ENCODE results near the gene KANTR. TPM values are rescaled to one million over a fixed set of nuclear protein-coding genes. Genes with fewer than 3 reads are reported as not detected.

The KANTR gene
- total and polyA plus RNA-seq, 9 of the 15 experiments (the other 6 are each of a cell fraction or from before 2014, with no cell fraction given) = 1.0 to 5.7 (median 3.4) TPM

DNA sequence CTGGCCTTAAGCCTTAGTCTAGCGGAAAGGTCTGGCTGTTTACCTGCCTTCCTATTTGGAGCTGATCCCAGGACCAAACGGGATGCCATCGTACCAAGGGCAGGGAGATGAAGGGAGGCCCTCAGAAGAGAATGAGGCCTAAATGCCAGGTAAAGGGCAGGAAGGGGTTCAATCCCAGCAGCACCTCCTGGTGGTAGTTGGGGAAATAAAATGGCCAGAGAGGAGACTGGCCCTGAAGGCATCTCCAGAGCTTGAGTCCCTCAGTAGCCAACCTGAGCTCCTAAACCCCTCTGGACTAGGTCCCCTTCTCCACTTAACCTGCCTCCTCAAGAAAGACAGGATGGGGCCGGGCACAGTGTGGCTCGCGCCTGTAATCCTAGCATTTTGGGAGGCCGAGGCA is 77.4 kb downstream of the KANTR start:
- Histone ChIP-seq H3K4me2 (ENCODE audit: insufficient read depth, low read length) (no peak overlapping the region), H3K27me3 (ENCODE audit: control insufficient read depth in 2 of 2, insufficient read depth in 2 of 2, low read length in 2 of 2) (no peaks in the 10 kb centered on the region), H3K79me2 (ENCODE audit: control insufficient read depth, insufficient read depth, low read length) (no peaks in the 10 kb centered on the region), H3K4me1 (replicated peaks in 1 of 2; ENCODE audit: control insufficient read depth in 2 of 2, insufficient read depth in 2 of 2, low read length in 2 of 2) (no peaks in the 10 kb centered on the region), H2AFZ (ENCODE audit: low read depth, low read length) (no peak overlapping the region), H3K9ac (ENCODE audit: insufficient read depth in 1 of 2, low read depth in 2 of 2, low read length in 2 of 2) (no peak overlapping the region), H3K36me3 (ENCODE audit: control insufficient read depth, insufficient read depth, low read length) (no peaks in the 10 kb centered on the region), H4K20me1 (replicated peaks; ENCODE audit: control insufficient read depth, insufficient read depth, low read length) (no peaks in the 10 kb centered on the region), H3K9me1 (ENCODE audit: control insufficient read depth, insufficient read depth, low read length) (no peaks in the 10 kb centered on the region), H3K9me3 (replicated peaks; ENCODE audit: control insufficient read depth, insufficient read depth, low read depth, low read length) (no peaks in the 10 kb centered on the region), H3K27ac (ENCODE audit: extremely low read depth, low read depth, low read length) (no peak overlapping the region), H3K4me3 (no peak overlapping the region)
- in situ Hi-C loops (cut with MboI) (no loop called here), intact Hi-C loops (cut with micrococcal nuclease) (no loop called here)
- BruUV-seq (replicated peaks) = no TSS peak
- DNase-seq (ENCODE audit: extremely low read depth in 1 of 4, low spot score in 3 of 4) (peak in 1 of 4 experiments; percentile 19), ATAC-seq (peak; percentile 56; the same call in 2 of the 3 replicates), FAIRE-seq (no peak)
- ChIA-PET POLR2A (no interaction called here), CTCF (ENCODE audit: low intra/inter-chr PET ratio) (no interaction called here)
- TF ChIP-seq ATF7 (IDR thresholded peaks at IDR 0.05) = no peak
- TF ChIP-seq, protein P1, sequence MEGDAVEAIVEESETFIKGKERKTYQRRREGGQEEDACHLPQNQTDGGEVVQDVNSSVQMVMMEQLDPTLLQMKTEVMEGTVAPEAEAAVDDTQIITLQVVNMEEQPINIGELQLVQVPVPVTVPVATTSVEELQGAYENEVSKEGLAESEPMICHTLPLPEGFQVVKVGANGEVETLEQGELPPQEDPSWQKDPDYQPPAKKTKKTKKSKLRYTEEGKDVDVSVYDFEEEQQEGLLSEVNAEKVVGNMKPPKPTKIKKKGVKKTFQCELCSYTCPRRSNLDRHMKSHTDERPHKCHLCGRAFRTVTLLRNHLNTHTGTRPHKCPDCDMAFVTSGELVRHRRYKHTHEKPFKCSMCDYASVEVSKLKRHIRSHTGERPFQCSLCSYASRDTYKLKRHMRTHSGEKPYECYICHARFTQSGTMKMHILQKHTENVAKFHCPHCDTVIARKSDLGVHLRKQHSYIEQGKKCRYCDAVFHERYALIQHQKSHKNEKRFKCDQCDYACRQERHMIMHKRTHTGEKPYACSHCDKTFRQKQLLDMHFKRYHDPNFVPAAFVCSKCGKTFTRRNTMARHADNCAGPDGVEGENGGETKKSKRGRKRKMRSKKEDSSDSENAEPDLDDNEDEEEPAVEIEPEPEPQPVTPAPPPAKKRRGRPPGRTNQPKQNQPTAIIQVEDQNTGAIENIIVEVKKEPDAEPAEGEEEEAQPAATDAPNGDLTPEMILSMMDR (IDR thresholded peaks at IDR 0.05 in 2 of 3, conservative IDR thresholded peaks at IDR 0.05 in 1 of 3; ENCODE audit: insufficient read depth in 2 of 3, low read depth in 1 of 3, low read length in 3 of 3) = peak; percentile 19 to 28 (median 21); a peak in 3 of 6 replicates
- 14% methylated on average over 3 of the region's 7 CpGs for WGBS (ENCODE audit: insufficient coverage, low coverage, missing lambda C conversion rate)

Small RNAs within 50 kb of the gene (small RNA-seq; reads per million reads assigned to genes)
- gene AL139396.1 (not detected), gene AL591212.2 (not detected)

Other genes starting within 250 kb of the KANTR start
- gene XAGE3, start 226.1 kb upstream of the KANTR start, total RNA-seq (2014; rRNA removed) = not detected in 2 replicates
- not detected in 2 replicates for gene XAGE3, start 226.1 kb upstream of the KANTR start, total RNA-seq (2014; rRNA removed; fragmentation: Illumina TruSeq; extraction: Trizol)
- gene XAGE3, start 226.1 kb upstream of the KANTR start, total RNA-seq (2015; rRNA removed; fragmentation: Illumina TruSeq; extraction: Trizol) = not detected in 2 replicates
- not detected in 2 replicates for gene XAGE3, start 226.1 kb upstream of the KANTR start, total RNA-seq (2021)
- gene XAGE3, start 226.1 kb upstream of the KANTR start, polyA plus RNA-seq (2011; rRNA removed) = not detected in 2 replicates
- not detected in 2 replicates for gene XAGE3, start 226.1 kb upstream of the KANTR start, polyA plus RNA-seq (2014; fragmentation: Illumina TruSeq; extraction: Trizol)
- gene XAGE3, start 226.1 kb upstream of the KANTR start, polyA plus RNA-seq (2014; fragmentation: Nextera tagmentation; extraction: Ambion mirVana) = under 1 TPM; 0.15 to 0.21 TPM
- not detected in 2 replicates for gene XAGE3, start 226.1 kb upstream of the KANTR start, polyA plus RNA-seq (2014; rRNA removed)
- gene FAM156B, start 196.8 kb upstream of the KANTR start, total RNA-seq (2014; rRNA removed) = 16.7 and 22.9 TPM in 2 replicates
- gene FAM156B, start 196.8 kb upstream of the KANTR start, total RNA-seq (2014; rRNA removed; fragmentation: Illumina TruSeq; extraction: Trizol) = 1.5 and 5.4 TPM in 2 replicates
- 8.6 and 12.3 TPM in 2 replicates for gene FAM156B, start 196.8 kb upstream of the KANTR start, total RNA-seq (2015; rRNA removed; fragmentation: Illumina TruSeq; extraction: Trizol)
- gene FAM156B, start 196.8 kb upstream of the KANTR start, total RNA-seq (2021) = 7.1 and 14.2 TPM in 2 replicates
- 19.4 and 20.6 TPM in 2 replicates for gene FAM156B, start 196.8 kb upstream of the KANTR start, polyA plus RNA-seq (2011; rRNA removed)
- 18.3 and 21.2 TPM in 2 replicates for gene FAM156B, start 196.8 kb upstream of the KANTR start, polyA plus RNA-seq (2014; fragmentation: Illumina TruSeq; extraction: Trizol)
- under 1 TPM; 0.24 to 0.45 TPM for gene FAM156B, start 196.8 kb upstream of the KANTR start, polyA plus RNA-seq (2014; fragmentation: Nextera tagmentation; extraction: Ambion mirVana)
- gene FAM156B, start 196.8 kb upstream of the KANTR start, polyA plus RNA-seq (2014; rRNA removed) = 30.8 and 32.2 TPM in 2 replicates
- gene FAM156A, start 135.6 kb upstream of the KANTR start, total RNA-seq (2014; rRNA removed) = 8.2 and 8.6 TPM in 2 replicates
- 7.2 and 9.0 TPM in 2 replicates for gene FAM156A, start 135.6 kb upstream of the KANTR start, total RNA-seq (2014; rRNA removed; fragmentation: Illumina TruSeq; extraction: Trizol)
- 6.6 and 8.8 TPM in 2 replicates for gene FAM156A, start 135.6 kb upstream of the KANTR start, total RNA-seq (2015; rRNA removed; fragmentation: Illumina TruSeq; extraction: Trizol)
- 14.5 and 14.8 TPM in 2 replicates for gene FAM156A, start 135.6 kb upstream of the KANTR start, total RNA-seq (2021)
- 20.3 and 20.6 TPM in 2 replicates for gene FAM156A, start 135.6 kb upstream of the KANTR start, polyA plus RNA-seq (2011; rRNA removed)
- gene FAM156A, start 135.6 kb upstream of the KANTR start, polyA plus RNA-seq (2014; fragmentation: Illumina TruSeq; extraction: Trizol) = 13.2 and 13.4 TPM in 2 replicates
- gene FAM156A, start 135.6 kb upstream of the KANTR start, polyA plus RNA-seq (2014; fragmentation: Nextera tagmentation; extraction: Ambion mirVana) = 1 to 10 TPM; 1.9 to 2.9 TPM
- gene FAM156A, start 135.6 kb upstream of the KANTR start, polyA plus RNA-seq (2014; rRNA removed) = 16.7 and 20.3 TPM in 2 replicates
- gene GPR173, start 45.4 kb upstream of the KANTR start, total RNA-seq (2014; rRNA removed) = not detected in 2 replicates
- gene GPR173, start 45.4 kb upstream of the KANTR start, total RNA-seq (2014; rRNA removed; fragmentation: Illumina TruSeq; extraction: Trizol) = not detected in 2 replicates
- gene GPR173, start 45.4 kb upstream of the KANTR start, total RNA-seq (2015; rRNA removed; fragmentation: Illumina TruSeq; extraction: Trizol) = not detected in 2 replicates
- not detected in 2 replicates for gene GPR173, start 45.4 kb upstream of the KANTR start, total RNA-seq (2021)
- 0.01 TPM in 2 replicates for gene GPR173, start 45.4 kb upstream of the KANTR start, polyA plus RNA-seq (2011; rRNA removed)
- gene GPR173, start 45.4 kb upstream of the KANTR start, polyA plus RNA-seq (2014; fragmentation: Illumina TruSeq; extraction: Trizol) = not detected in 2 replicates
- not detected for gene GPR173, start 45.4 kb upstream of the KANTR start, polyA plus RNA-seq (2014; fragmentation: Nextera tagmentation; extraction: Ambion mirVana)
- gene GPR173, start 45.4 kb upstream of the KANTR start, polyA plus RNA-seq (2014; rRNA removed) = not detected in 2 replicates
- gene TSPYL2, start 11.8 kb upstream of the KANTR start, total RNA-seq (2014; rRNA removed) = 10.8 and 11.3 TPM in 2 replicates
- gene TSPYL2, start 11.8 kb upstream of the KANTR start, total RNA-seq (2014; rRNA removed; fragmentation: Illumina TruSeq; extraction: Trizol) = 7.4 and 9.8 TPM in 2 replicates
- 6.5 and 7.2 TPM in 2 replicates for gene TSPYL2, start 11.8 kb upstream of the KANTR start, total RNA-seq (2015; rRNA removed; fragmentation: Illumina TruSeq; extraction: Trizol)
- 10.8 and 12.1 TPM in 2 replicates for gene TSPYL2, start 11.8 kb upstream of the KANTR start, total RNA-seq (2021)
- 18.6 and 20.0 TPM in 2 replicates for gene TSPYL2, start 11.8 kb upstream of the KANTR start, polyA plus RNA-seq (2011; rRNA removed)
- gene TSPYL2, start 11.8 kb upstream of the KANTR start, polyA plus RNA-seq (2014; fragmentation: Illumina TruSeq; extraction: Trizol) = 16.8 and 17.1 TPM in 2 replicates
- under 1 TPM; 0.41 to 0.88 TPM for gene TSPYL2, start 11.8 kb upstream of the KANTR start, polyA plus RNA-seq (2014; fragmentation: Nextera tagmentation; extraction: Ambion mirVana)
- 11.0 and 15.7 TPM in 2 replicates for gene TSPYL2, start 11.8 kb upstream of the KANTR start, polyA plus RNA-seq (2014; rRNA removed)
- gene KDM5C, start 131.1 kb downstream of the KANTR start, total RNA-seq (2014; rRNA removed) = 61.1 and 82.1 TPM in 2 replicates
- gene KDM5C, start 131.1 kb downstream of the KANTR start, total RNA-seq (2014; rRNA removed; fragmentation: Illumina TruSeq; extraction: Trizol) = 44.5 and 53.1 TPM in 2 replicates
- gene KDM5C, start 131.1 kb downstream of the KANTR start, total RNA-seq (2015; rRNA removed; fragmentation: Illumina TruSeq; extraction: Trizol) = 41.4 and 43.4 TPM in 2 replicates
- gene KDM5C, start 131.1 kb downstream of the KANTR start, total RNA-seq (2021) = 110 and 136 TPM in 2 replicates
- 52.4 and 82.6 TPM in 2 replicates for gene KDM5C, start 131.1 kb downstream of the KANTR start, polyA plus RNA-seq (2011; rRNA removed)
- 59.1 and 66.6 TPM in 2 replicates for gene KDM5C, start 131.1 kb downstream of the KANTR start, polyA plus RNA-seq (2014; fragmentation: Illumina TruSeq; extraction: Trizol)
- gene KDM5C, start 131.1 kb downstream of the KANTR start, polyA plus RNA-seq (2014; fragmentation: Nextera tagmentation; extraction: Ambion mirVana) = under 1 TPM; 0.62 to 0.83 TPM
- 44.0 and 64.7 TPM in 2 replicates for gene KDM5C, start 131.1 kb downstream of the KANTR start, polyA plus RNA-seq (2014; rRNA removed)
- 18.9 and 20.1 TPM in 2 replicates for gene IQSEC2, start 187.4 kb downstream of the KANTR start, total RNA-seq (2014; rRNA removed)
- 12.3 TPM in 2 replicates for gene IQSEC2, start 187.4 kb downstream of the KANTR start, total RNA-seq (2014; rRNA removed; fragmentation: Illumina TruSeq; extraction: Trizol)
- gene IQSEC2, start 187.4 kb downstream of the KANTR start, total RNA-seq (2015; rRNA removed; fragmentation: Illumina TruSeq; extraction: Trizol) = 10.5 and 11.5 TPM in 2 replicates
- 35.9 and 41.8 TPM in 2 replicates for gene IQSEC2, start 187.4 kb downstream of the KANTR start, total RNA-seq (2021)
- 23.9 and 25.8 TPM in 2 replicates for gene IQSEC2, start 187.4 kb downstream of the KANTR start, polyA plus RNA-seq (2011; rRNA removed)
- gene IQSEC2, start 187.4 kb downstream of the KANTR start, polyA plus RNA-seq (2014; fragmentation: Illumina TruSeq; extraction: Trizol) = 31.4 and 32.8 TPM in 2 replicates
- gene IQSEC2, start 187.4 kb downstream of the KANTR start, polyA plus RNA-seq (2014; fragmentation: Nextera tagmentation; extraction: Ambion mirVana) = 1 to 10 TPM; 2.7 to 2.8 TPM
- gene IQSEC2, start 187.4 kb downstream of the KANTR start, polyA plus RNA-seq (2014; rRNA removed) = 25.6 and 29.4 TPM in 2 replicates

All from K562 (cell line).